ENCODE measurements around the gene HLA-DRA.

- TF ChIP-seq CTCF (IDR thresholded peaks at IDR 0.05) (no peak), POLR2A (IDR thresholded peaks at IDR 0.05) (no peak)
These were observed 23.7 kb upstream of the HLA-DRA start for GRCh38 chr6:32416036-32416435.
